Smooth muscle cell (in vitro differentiated cells): ENCODE data around the gene ST6GALNAC6. TPM values are rescaled to one million over a fixed set of nuclear protein-coding genes. Genes with fewer than 3 reads are reported as not detected.

Experiments used
- DNase-seq: peaks from one replicate; lab custom pipeline; 2025; ENCODE audit not compliant: unreplicated experiment; lab: John Stamatoyannopoulos, UW
- H2AFZ ChIP-seq: fragments of 200-600 bp; sonication (generic); 2 replicates; pipeline ENCODE4 v1.6.0; 2016; ENCODE audit warnings: antibody characterized with exemption, low read depth, mild to moderate bottlenecking
- H3F3A ChIP-seq: fragments of 200-600 bp; sonication (generic); 2 replicates; pipeline ENCODE4 v1.6.0; 2017; ENCODE audit warnings: antibody characterized with exemption, low read depth
- H3K27ac ChIP-seq: fragments of 200-600 bp; sonication (generic); 2 replicates; pipeline ENCODE4 v1.5.1; 2016; ENCODE audit warnings: low read depth, mild to moderate bottlenecking
- H3K27me3 ChIP-seq: fragments of 200-600 bp; sonication (generic); 2 replicates; pipeline ENCODE4 v1.6.1; 2016; ENCODE audit warnings: low read depth, mild to moderate bottlenecking
- H3K36me3 ChIP-seq: fragments of 200-600 bp; sonication (generic); 2 replicates; pipeline ENCODE4 v1.5.1; 2016; ENCODE audit warnings: low read depth
- H3K4me1 ChIP-seq: fragments of 200-600 bp; sonication (generic); 2 replicates; pipeline ENCODE4 v1.5.1; 2016; ENCODE audit warnings: low read depth
- H3K4me2 ChIP-seq: fragments of 200-600 bp; sonication (generic); 2 replicates; pipeline ENCODE4 v1.6.0; 2016; ENCODE audit warnings: mild to moderate bottlenecking
- H3K4me3 ChIP-seq: fragments of 200-600 bp; sonication (generic); 2 replicates; pipeline ENCODE4 v1.5.1; 2016; ENCODE audit warnings: mild to moderate bottlenecking
- H3K79me2 ChIP-seq: fragments of 200-600 bp; sonication (generic); 2 replicates; pipeline ENCODE4 v1.6.0; 2016; ENCODE audit warnings: low read depth, mild to moderate bottlenecking
- H3K9ac ChIP-seq: fragments of 200-600 bp; sonication (generic); 2 replicates; pipeline ENCODE4 v1.6.0; 2016; ENCODE audit warnings: low read depth
- H3K9me3 ChIP-seq: fragments of 200-600 bp; sonication (generic); replicated peaks from 2 replicates; pipeline ENCODE4 v1.5.1; 2016; ENCODE audit warnings: low read depth
- H4K20me1 ChIP-seq: fragments of 200-600 bp; sonication (generic); 2 replicates; pipeline ENCODE4 v1.6.0; 2016; ENCODE audit warnings: low read depth
- CTCF ChIP-seq: fragments of 200-600 bp; sonication (generic); IDR thresholded peaks from 2 replicates; pipeline ENCODE4 v1.5.1; 2017; ENCODE audit warnings: borderline replicate concordance, mild to moderate bottlenecking, antibody characterized with exemption; ENCODE audit not compliant: insufficient read depth, poor library complexity, severe bottlenecking
- whole genome bisulfite sequencing: methylation state at CpG from one replicate; pipeline ENCODE4 v1.1.7; 2016; ENCODE audit warnings: low lambda C conversion rate; 5-methylcytosine and 5-hydroxymethylcytosine counted together
- polyA plus RNA-seq: library from polyadenylated mRNA; unstranded; fragments of >200 nt; fragmentation: Nextera tagmentation; extraction: Ambion mirVana; gene quantifications from 2 replicates; pipeline ENCODE4 v1.2.1, GENCODE V29; 2016
- total RNA-seq: library from RNA; depleted of rRNA; stranded (reverse); fragments of >200 nt; gene quantifications from 2 replicates; pipeline ENCODE4 v1.2.3, GENCODE V29; 2014

The ST6GALNAC6 gene
- total and polyA plus RNA-seq, 2 experiments from 2014 or later, result 36.4 to 65.8 TPM

DNA sequence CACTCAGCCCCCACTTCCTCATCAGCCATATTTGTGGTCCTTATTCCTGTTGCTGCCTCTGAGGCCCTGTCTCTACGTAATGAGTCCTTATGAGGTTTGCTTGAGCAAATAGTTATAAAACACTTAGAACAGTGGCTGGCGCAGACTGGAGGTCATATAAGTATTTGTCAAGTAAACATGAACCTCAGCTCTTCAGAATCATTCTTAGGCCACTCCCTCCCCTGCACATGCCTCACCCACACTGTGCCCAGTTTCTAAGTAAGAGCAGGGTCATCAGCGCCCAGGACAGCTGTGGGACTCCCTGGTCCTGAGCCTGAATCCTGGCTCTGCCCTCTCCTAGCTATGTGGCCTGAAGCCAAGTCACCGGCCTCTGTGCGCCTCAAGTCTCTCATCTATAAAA, 13.5 kb upstream of the ST6GALNAC6 start:
- H3K4me1 ChIP-seq, result peaks cover 4% of the 10 kb centered on the region
- no peak overlapping the region for H3K27ac ChIP-seq
- no peak for TF ChIP-seq CTCF
- H3K79me2 ChIP-seq, result no peaks in the 10 kb centered on the region
- H3F3A ChIP-seq, result no peaks in the 10 kb centered on the region
- WGBS, result 95% methylated on average over 5 of the region's 5 CpGs
- H3K9ac ChIP-seq, result no peak overlapping the region
- no peak overlapping the region for H3K4me2 ChIP-seq
- H3K9me3 ChIP-seq, result no peaks in the 10 kb centered on the region
- no peaks in the 10 kb centered on the region for H3K27me3 ChIP-seq
- H3K4me3 ChIP-seq, result no peak overlapping the region
- H2AFZ ChIP-seq, result no peak overlapping the region
- H4K20me1 ChIP-seq, result no peaks in the 10 kb centered on the region
- no peaks in the 10 kb centered on the region for H3K36me3 ChIP-seq
- no peak for DNase-seq

GRCh38 chr9:127912296-127912695, 12.9 kb upstream of the ST6GALNAC6 start:
- WGBS, result 98% methylated on average over 31 of the region's 31 CpGs
- Histone ChIP-seq H3K27me3 (no peaks in the 10 kb centered on the region), H3K9ac (no peak overlapping the region), H3K4me1 (peaks cover 4% of the 10 kb centered on the region), H4K20me1 (no peaks in the 10 kb centered on the region), H3K4me2 (no peak overlapping the region), H3F3A (no peaks in the 10 kb centered on the region), H3K9me3 (no peaks in the 10 kb centered on the region), H3K27ac (no peak overlapping the region), H3K79me2 (no peaks in the 10 kb centered on the region), H3K36me3 (no peaks in the 10 kb centered on the region), H2AFZ (no peak overlapping the region), H3K4me3 (no peak overlapping the region)
- TF ChIP-seq CTCF, result no peak
- DNase-seq, result no peak

GRCh38 chr9:127910613-127911205, 11.3 kb upstream of the ST6GALNAC6 start:
- Histone ChIP-seq H2AFZ (no peak overlapping the region), H3K4me1 (no peaks in the 10 kb centered on the region), H3K9ac (no peak overlapping the region), H3F3A (no peaks in the 10 kb centered on the region), H3K4me3 (no peak overlapping the region), H3K79me2 (no peaks in the 10 kb centered on the region), H3K27ac (no peak overlapping the region), H3K9me3 (no peaks in the 10 kb centered on the region), H3K36me3 (no peaks in the 10 kb centered on the region), H4K20me1 (no peaks in the 10 kb centered on the region), H3K27me3 (no peaks in the 10 kb centered on the region), H3K4me2 (no peak overlapping the region)
- DNase-seq, result no peak
- TF ChIP-seq CTCF, result no peak
- 85% methylated on average over 6 of the region's 6 CpGs for WGBS

DNA sequence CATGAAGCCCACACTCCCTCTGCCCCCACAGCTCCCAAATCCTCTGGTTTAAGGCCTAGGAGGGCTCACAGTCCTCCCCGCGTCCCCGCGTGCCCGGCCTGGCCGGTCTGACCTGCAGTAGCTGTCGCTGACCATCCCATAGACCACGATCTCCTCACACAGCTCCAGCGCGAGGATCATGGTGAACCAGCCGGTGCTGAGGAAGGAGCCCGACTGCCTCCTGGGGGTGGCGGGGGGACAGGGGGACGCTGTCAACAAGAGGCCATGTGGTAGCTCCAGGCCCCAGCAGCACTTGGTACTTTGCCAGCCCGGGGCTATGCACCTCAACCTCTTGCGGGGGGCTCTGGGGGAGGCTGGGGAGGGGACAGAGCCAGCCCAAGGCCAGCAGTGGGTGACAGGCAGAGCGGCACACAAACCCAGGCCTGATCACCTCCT, 10.5 kb upstream of the ST6GALNAC6 start:
- Histone ChIP-seq H3F3A (no peaks in the 10 kb centered on the region), H3K4me3 (no peak overlapping the region)
- WGBS, result 91% methylated on average over 17 of the region's 17 CpGs

More for the DNA sequence above, 10.5 kb upstream of the ST6GALNAC6 start:
- no peaks in the 10 kb centered on the region for H3K36me3 ChIP-seq
- no peak overlapping the region for H3K9ac ChIP-seq
- no peaks in the 10 kb centered on the region for H4K20me1 ChIP-seq
- no peak overlapping the region for H3K27ac ChIP-seq
- H3K9me3 ChIP-seq, result no peaks in the 10 kb centered on the region
- no peaks in the 10 kb centered on the region for H3K27me3 ChIP-seq
- H3K79me2 ChIP-seq, result no peaks in the 10 kb centered on the region
- H3K4me1 ChIP-seq, result no peaks in the 10 kb centered on the region
- no peak for DNase-seq
- no peak overlapping the region for H3K4me2 ChIP-seq
- TF ChIP-seq CTCF, result no peak
- no peak overlapping the region for H2AFZ ChIP-seq
